DOHH2 (cell line): ENCODE results near the gene CH25H.

ENCODE experiments used
- EZH2phosphoT487 ChIP-seq: fragments of 200-600 bp; sonication (generic); IDR thresholded peaks from 2 replicates; pipeline ENCODE4 v1.6.1; 2017; ENCODE audit warnings: borderline replicate concordance, mild to moderate bottlenecking, antibody characterized with exemption, low read length, moderate library complexity, mixed read lengths
- TF ChIP-seq, protein P1 (sequence below): fragments of 200-600 bp; sonication (generic); IDR thresholded peaks from one replicate; pipeline ENCODE4 v1.5.1; 2014; ENCODE audit warnings: antibody characterized with exemption, mild to moderate bottlenecking, low read depth, low read length; ENCODE audit not compliant: poor library complexity, severe bottlenecking

DNA sequence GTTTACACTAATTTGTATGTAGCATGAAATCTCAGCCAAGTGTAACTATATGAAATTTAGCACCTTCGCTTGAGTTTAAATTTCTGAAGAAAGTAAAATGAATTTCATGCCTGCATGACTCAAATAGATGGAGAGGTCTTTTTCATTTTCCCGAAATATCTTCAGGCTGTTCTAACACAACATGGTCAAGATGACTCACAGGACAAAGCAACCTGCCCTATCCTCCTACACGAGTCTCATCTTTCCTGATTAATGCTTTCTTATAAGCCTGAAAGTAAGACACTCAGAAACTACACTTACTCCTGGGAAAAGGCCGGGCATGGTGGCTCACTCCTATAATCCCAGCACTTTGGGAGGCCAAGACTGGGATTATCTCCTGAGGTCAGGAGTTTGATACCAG is 41.2 kb downstream of the CH25H start:
- TF ChIP-seq, protein P1, sequence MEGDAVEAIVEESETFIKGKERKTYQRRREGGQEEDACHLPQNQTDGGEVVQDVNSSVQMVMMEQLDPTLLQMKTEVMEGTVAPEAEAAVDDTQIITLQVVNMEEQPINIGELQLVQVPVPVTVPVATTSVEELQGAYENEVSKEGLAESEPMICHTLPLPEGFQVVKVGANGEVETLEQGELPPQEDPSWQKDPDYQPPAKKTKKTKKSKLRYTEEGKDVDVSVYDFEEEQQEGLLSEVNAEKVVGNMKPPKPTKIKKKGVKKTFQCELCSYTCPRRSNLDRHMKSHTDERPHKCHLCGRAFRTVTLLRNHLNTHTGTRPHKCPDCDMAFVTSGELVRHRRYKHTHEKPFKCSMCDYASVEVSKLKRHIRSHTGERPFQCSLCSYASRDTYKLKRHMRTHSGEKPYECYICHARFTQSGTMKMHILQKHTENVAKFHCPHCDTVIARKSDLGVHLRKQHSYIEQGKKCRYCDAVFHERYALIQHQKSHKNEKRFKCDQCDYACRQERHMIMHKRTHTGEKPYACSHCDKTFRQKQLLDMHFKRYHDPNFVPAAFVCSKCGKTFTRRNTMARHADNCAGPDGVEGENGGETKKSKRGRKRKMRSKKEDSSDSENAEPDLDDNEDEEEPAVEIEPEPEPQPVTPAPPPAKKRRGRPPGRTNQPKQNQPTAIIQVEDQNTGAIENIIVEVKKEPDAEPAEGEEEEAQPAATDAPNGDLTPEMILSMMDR = no peak
- TF ChIP-seq EZH2phosphoT487 = no peak
